Measurements from ENCODE around the gene ENTPD1. TPM values are rescaled to one million over a fixed set of nuclear protein-coding genes. Genes with fewer than 3 reads are reported as not detected.
"Not testable (repeated sequence)": the region's sequence is repeated elsewhere in the genome, so short reads cannot be mapped to it uniquely, and the experiment has no call there.

The ENTPD1 gene
- total and polyA plus RNA-seq, 4 donors: 18.2 to 110 (median 50.0) TPM

DNA sequence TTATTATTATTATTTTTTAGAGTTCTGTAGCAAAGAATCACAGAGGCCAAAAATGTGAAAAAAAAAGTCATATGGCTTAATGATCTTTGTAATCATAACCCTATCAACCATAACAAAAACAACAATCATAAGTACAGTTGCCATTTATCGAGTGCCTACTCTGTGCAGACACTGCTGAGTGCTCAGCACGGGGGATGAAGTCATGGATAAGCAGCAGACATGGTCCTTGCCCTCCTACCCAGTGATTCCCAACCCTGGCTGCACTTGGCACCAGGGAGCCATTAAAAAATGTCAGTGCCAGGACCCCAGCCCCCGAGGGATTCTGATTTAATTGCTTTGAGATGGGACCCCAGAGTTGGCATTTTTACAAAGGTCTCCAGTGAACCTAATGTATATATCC lies 38.2 kb downstream of the ENTPD1 start:
- ATAC-seq (ENCODE audit: low FRiP score) (no peak), DNase-seq (no peak)
- intact Hi-C loops (cut with DNase I): loop anchor here in 1 of 2 donors (5.0 kb wide), 1 partner anchor 37 kb away; the partner anchor contains the start of gene ENTPD1
- H3K27me3 ChIP-seq (ENCODE audit: control insufficient read depth in 1 of 2, insufficient read depth in 2 of 2, low read length in 1 of 2): no peaks in the 10 kb centered on the region
- H3K4me3 ChIP-seq (ENCODE audit: low read length in 2 of 2): no peak overlapping the region
- no peaks in the 10 kb centered on the region for H3K36me3 ChIP-seq (ENCODE audit: control insufficient read depth in 1 of 2, insufficient read depth in 2 of 2, low read length in 1 of 2)
- no peaks in the 10 kb centered on the region for H3K9me3 ChIP-seq (ENCODE audit: control insufficient read depth, low read length)
- peaks cover 10 to 16% of the 10 kb centered on the region in 2 donors for H3K4me1 ChIP-seq (ENCODE audit: control insufficient read depth in 1 of 2, insufficient read depth in 2 of 2, low read length in 2 of 2)
- WGBS, 2 donors: 71 to 82% methylated on average over 3 of the region's 3 CpGs
- no peak overlapping the region for H3K27ac ChIP-seq (ENCODE audit: low read depth in 1 of 2, low read length in 2 of 2)

DNA sequence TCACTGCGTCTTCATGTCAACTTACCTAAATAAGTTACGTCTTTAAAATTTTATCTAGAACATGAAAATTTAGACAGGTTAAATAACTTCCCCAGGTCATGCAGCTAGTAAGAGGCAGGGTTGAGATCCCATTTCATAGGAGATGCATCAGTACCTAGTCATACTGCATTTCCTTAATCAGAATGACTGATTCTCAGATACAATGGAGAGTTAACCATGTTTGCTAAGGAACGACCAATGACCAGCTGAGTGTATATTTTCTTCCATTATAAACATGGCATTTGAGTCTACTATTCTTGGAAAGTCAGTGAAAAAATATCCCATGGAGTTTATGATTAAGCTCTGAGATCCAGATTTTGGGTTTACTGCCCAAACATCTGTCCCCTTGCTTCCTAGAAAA lies 39.6 kb downstream of the ENTPD1 start:
- Histone ChIP-seq H3K4me3 (ENCODE audit: low read length in 2 of 2) (no peak overlapping the region), H3K27ac (ENCODE audit: low read depth in 1 of 2, low read length in 2 of 2) (no peak overlapping the region), H3K27me3 (ENCODE audit: control insufficient read depth in 1 of 2, insufficient read depth in 2 of 2, low read length in 1 of 2) (no peaks in the 10 kb centered on the region), H3K4me1 (ENCODE audit: control insufficient read depth in 1 of 2, insufficient read depth in 2 of 2, low read length in 2 of 2) (peaks cover 9 to 16% of the 10 kb centered on the region in 2 donors), H3K9me3 (ENCODE audit: control insufficient read depth, low read length) (no peaks in the 10 kb centered on the region), H3K36me3 (ENCODE audit: control insufficient read depth in 1 of 2, insufficient read depth in 2 of 2, low read length in 1 of 2) (no peaks in the 10 kb centered on the region)
- no peak for ATAC-seq (ENCODE audit: low FRiP score)
- intact Hi-C loops (cut with DNase I): no loop called here
- 66 to 69% methylated on average over 3 of the region's 3 CpGs for WGBS, 2 donors
- DNase-seq: no peak

DNA sequence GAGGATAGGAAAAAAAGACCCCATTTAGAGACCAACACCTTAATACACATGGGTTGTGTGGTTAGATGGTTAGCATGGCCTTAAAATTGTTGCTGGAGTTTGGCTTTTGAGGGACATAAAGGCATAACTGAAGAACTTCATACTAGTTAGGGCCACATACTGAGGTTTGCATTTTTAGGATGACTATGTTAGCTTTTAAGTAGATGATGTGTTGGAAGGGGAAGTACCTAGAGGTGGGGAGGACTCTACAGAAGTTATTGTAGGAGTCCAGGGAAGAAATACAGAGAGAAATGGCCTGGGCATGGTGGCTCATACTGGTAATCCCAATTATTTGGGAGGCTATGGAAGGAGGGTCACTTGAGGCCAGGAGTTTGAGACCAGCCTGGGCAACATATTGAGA lies 40.5 kb downstream of the ENTPD1 start:
- H3K36me3 ChIP-seq (ENCODE audit: control insufficient read depth in 1 of 2, insufficient read depth in 2 of 2, low read length in 1 of 2): no peaks in the 10 kb centered on the region
- DNase-seq (no peak), ATAC-seq (ENCODE audit: low FRiP score) (no peak)
- H3K27me3 ChIP-seq (ENCODE audit: control insufficient read depth in 1 of 2, insufficient read depth in 2 of 2, low read length in 1 of 2): no peaks in the 10 kb centered on the region
- intact Hi-C loops (cut with DNase I): no loop called here
- no peak overlapping the region for H3K27ac ChIP-seq (ENCODE audit: low read depth in 1 of 2, low read length in 2 of 2)
- peaks cover 9 to 16% of the 10 kb centered on the region in 2 donors for H3K4me1 ChIP-seq (ENCODE audit: control insufficient read depth in 1 of 2, insufficient read depth in 2 of 2, low read length in 2 of 2)
- H3K4me3 ChIP-seq (ENCODE audit: low read length in 2 of 2): no peak overlapping the region
- no peaks in the 10 kb centered on the region for H3K9me3 ChIP-seq (ENCODE audit: control insufficient read depth, low read length)

DNA sequence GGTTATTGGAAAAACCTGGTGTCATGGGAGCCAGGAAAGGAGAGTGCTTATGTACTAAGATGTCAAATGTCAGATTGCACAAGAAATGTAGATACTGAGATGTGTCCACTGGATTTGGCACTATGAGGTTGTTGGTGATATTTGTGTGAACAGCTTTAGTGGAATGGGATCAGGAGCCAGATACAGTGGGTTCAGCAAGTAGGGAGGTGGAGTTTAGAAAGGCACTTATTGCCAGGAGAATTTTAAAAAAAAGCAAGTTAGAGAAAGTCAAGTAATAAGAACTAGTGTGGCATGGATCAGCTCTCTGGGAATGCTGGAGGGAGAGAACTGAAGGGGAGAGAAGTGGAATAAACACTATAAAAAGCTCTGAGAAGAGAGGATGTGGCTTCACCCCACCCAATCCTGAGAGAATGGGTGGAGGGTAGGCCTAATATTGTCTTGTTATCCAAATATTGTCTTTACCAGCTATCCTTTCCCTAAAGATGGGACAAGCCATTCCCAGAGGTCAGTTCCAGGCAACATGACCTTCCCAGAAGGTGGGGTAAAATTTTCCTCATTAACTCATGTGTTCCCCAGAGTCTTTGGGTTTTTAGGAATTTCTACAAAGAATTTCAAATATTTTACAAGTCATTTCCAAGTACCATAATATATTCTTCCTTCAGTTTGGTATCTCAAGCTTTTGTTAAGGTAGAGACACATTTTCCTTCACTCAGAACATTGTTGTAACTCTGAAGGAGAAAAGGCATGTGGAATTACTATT lies 42.3 kb downstream of the ENTPD1 start:
- Histone ChIP-seq H3K9me3 (ENCODE audit: control insufficient read depth, low read length) (no peaks in the 10 kb centered on the region), H3K27me3 (ENCODE audit: control insufficient read depth in 1 of 2, insufficient read depth in 2 of 2, low read length in 1 of 2) (no peaks in the 10 kb centered on the region), H3K4me3 (ENCODE audit: low read length in 2 of 2) (no peak overlapping the region), H3K4me1 (ENCODE audit: control insufficient read depth in 1 of 2, insufficient read depth in 2 of 2, low read length in 2 of 2) (peaks cover 6 to 8% of the 10 kb centered on the region in 2 donors), H3K36me3 (ENCODE audit: control insufficient read depth in 1 of 2, insufficient read depth in 2 of 2, low read length in 1 of 2) (no peaks in the 10 kb centered on the region), H3K27ac (ENCODE audit: low read depth in 1 of 2, low read length in 2 of 2) (peak overlapping the region in 1 of 2 donors; percentile 28)
- intact Hi-C loops (cut with DNase I): no loop called here
- ATAC-seq (ENCODE audit: low FRiP score): no peak
- DNase-seq: no peak

DNA sequence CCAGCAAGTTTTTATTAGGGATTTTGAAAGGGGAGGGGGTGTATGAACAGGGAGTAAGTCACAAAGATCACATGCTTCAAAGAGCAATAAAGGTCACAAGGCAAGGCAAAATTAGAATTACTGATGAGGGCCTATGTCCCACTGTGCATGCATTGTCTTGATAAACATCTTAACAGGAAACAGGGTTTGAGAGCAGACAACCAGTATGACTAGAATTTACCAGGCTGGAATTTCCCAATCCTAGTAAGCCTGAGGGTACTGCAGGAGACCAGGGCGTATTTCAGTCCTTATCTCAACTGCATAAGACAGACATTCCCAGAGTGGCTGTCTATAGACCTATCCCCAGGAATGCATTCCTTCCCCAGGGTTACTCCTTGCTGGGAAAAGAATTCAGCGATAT lies 44.3 kb downstream of the ENTPD1 start:
- not testable (repeated sequence) for ATAC-seq (ENCODE audit: low FRiP score); DNase-seq

DNA sequence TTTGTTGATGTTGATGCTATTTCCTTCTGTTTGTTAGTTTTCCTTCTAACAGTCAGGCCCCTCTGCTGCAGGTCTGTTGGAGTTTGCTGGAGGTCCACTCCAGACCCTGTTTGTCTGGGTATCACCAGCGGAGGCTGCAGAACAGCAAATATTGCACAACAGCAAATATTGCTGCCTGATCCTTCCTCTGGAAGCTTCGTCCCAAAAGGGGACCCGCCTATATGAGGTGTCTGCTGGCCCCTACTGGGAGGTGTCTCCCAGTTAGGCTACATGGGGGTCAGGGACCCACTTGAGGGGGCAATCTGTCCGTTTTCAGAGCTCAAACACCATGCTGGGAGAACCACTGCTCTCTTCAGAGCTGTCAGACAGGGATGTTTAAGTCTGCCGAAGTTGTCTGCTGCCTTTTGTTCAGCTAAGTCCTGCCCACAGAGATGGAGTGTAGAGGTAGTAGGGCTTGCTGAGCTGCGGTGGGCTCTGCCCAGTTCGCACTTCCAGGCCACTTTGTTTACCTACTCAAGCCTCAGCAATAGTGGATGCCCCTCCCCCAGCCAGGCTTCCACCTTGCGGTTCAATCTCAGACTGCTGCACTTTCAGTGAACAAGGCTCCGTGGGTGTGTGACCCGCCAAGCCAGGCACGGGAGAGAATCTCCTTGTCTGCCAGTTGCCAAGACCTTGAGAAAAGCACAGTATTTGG lies 50.9 kb downstream of the ENTPD1 start:
- intact Hi-C loops (cut with DNase I); H3K27ac ChIP-seq (ENCODE audit: low read depth in 1 of 2, low read length in 2 of 2): not testable (repeated sequence)
- 88 to 89% methylated on average over 11 of the region's 11 CpGs for WGBS, 2 donors

More for the DNA sequence above, 44.3 kb downstream of the ENTPD1 start:
- H3K27ac ChIP-seq (ENCODE audit: low read depth in 1 of 2, low read length in 2 of 2); H3K4me1 ChIP-seq (ENCODE audit: control insufficient read depth in 1 of 2, insufficient read depth in 2 of 2, low read length in 2 of 2); H3K4me3 ChIP-seq (ENCODE audit: low read length in 2 of 2); H3K9me3 ChIP-seq (ENCODE audit: control insufficient read depth, low read length); H3K36me3 ChIP-seq (ENCODE audit: control insufficient read depth in 1 of 2, insufficient read depth in 2 of 2, low read length in 1 of 2); intact Hi-C loops (cut with DNase I); H3K27me3 ChIP-seq (ENCODE audit: control insufficient read depth in 1 of 2, insufficient read depth in 2 of 2, low read length in 1 of 2): not testable (repeated sequence)
- WGBS, 2 donors: 58 to 67% methylated on average over 2 of the region's 2 CpGs

DNA sequence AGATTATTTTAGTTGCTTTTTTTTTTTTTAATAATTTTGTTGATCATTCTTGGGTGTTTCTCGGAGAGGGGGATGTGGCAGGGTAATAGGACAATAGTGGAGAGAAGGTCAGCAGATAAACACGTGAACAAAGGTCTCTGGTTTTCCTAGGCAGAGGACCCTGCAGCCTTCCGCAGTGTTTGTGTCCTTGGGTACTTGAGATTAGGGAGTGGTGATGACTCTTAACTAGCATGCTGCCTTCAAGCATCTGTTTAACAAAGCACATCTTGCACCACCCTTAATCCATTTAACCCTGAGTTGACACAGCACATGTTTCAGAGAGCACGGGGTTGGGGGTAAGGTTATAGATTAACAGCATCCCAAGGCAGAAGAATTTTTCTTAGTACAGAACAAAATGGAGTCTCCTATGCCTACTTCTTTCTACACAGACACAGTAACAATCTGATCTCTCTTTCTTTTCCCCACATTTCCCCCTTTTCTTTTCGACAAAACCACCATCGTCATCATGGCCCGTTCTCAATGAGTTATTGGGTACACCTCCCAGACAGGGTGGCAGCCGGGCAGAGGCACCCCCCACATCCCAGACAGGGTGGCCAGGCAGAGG lies 52.8 kb downstream of the ENTPD1 start:
- H3K27ac ChIP-seq (ENCODE audit: low read depth in 1 of 2, low read length in 2 of 2); intact Hi-C loops (cut with DNase I); H3K4me1 ChIP-seq (ENCODE audit: control insufficient read depth in 1 of 2, insufficient read depth in 2 of 2, low read length in 2 of 2); H3K36me3 ChIP-seq (ENCODE audit: control insufficient read depth in 1 of 2, insufficient read depth in 2 of 2, low read length in 1 of 2); H3K27me3 ChIP-seq (ENCODE audit: control insufficient read depth in 1 of 2, insufficient read depth in 2 of 2, low read length in 1 of 2); DNase-seq; H3K4me3 ChIP-seq (ENCODE audit: low read length in 2 of 2); ATAC-seq (ENCODE audit: low FRiP score); H3K9me3 ChIP-seq (ENCODE audit: control insufficient read depth, low read length): not testable (repeated sequence)
- WGBS, 2 donors: 94 to 95% methylated on average over 7 of the region's 8 CpGs

More for the DNA sequence above, 50.9 kb downstream of the ENTPD1 start:
- not testable (repeated sequence) for H3K4me3 ChIP-seq (ENCODE audit: low read length in 2 of 2); H3K9me3 ChIP-seq (ENCODE audit: control insufficient read depth, low read length); DNase-seq; H3K27me3 ChIP-seq (ENCODE audit: control insufficient read depth in 1 of 2, insufficient read depth in 2 of 2, low read length in 1 of 2); H3K4me1 ChIP-seq (ENCODE audit: control insufficient read depth in 1 of 2, insufficient read depth in 2 of 2, low read length in 2 of 2); ATAC-seq (ENCODE audit: low FRiP score); H3K36me3 ChIP-seq (ENCODE audit: control insufficient read depth in 1 of 2, insufficient read depth in 2 of 2, low read length in 1 of 2)

DNA sequence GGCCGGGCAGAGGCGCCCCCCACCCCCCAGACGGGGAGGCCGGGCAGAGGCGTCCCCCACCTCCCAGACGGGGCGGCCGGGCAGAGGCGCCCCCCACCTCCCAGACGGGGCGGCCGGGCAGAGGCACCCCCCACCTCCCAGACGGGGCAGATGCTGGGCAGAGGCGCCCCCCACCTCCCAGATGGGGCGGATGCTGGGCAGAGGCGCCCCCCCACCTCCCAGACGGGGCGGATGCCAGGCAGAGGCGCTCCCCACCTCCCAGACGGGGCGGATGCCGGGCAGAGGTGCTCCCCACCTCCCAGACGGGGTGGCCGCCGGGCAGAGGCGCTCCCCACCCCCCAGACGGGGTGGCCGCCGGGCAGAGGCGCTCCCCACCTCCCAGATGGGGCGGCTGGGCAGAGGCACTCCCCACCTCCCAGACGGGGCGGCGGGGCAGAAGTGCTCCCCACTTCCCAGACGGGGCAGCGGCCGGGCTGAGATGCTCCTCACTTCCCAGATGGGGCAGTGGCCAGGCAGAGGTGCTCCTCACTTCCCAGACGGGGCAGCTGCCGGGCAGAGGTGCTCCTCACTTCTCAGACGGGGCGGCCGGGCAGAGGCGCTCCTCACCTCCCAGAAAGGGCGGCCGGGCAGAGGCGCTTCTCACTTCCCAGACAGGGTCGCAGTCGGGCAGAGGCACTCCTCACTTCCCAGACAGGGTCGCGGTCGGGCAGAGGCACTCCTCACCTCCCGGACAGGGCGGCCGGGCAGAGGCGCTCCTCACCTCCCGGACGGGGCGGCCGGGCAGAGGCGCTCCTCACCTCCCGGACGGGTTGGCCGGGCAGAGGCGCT lies 53.6 kb downstream of the ENTPD1 start:
- no peak for DNase-seq
- H3K27me3 ChIP-seq (ENCODE audit: control insufficient read depth in 1 of 2, insufficient read depth in 2 of 2, low read length in 1 of 2): no peaks in the 10 kb centered on the region
- WGBS, 2 donors: 96 to 97% methylated on average over 51 to 64 of the region's 64 CpGs

More for the DNA sequence above, 53.6 kb downstream of the ENTPD1 start:
- Histone ChIP-seq H3K27ac (ENCODE audit: low read depth in 1 of 2, low read length in 2 of 2) (no peak overlapping the region), H3K9me3 (ENCODE audit: control insufficient read depth, low read length) (no peaks in the 10 kb centered on the region), H3K4me3 (ENCODE audit: low read length in 2 of 2) (no peak overlapping the region), H3K36me3 (ENCODE audit: control insufficient read depth in 1 of 2, insufficient read depth in 2 of 2, low read length in 1 of 2) (no peaks in the 10 kb centered on the region), H3K4me1 (ENCODE audit: control insufficient read depth in 1 of 2, insufficient read depth in 2 of 2, low read length in 2 of 2) (no peaks in the 10 kb centered on the region)
- no peak for ATAC-seq (ENCODE audit: low FRiP score)
- intact Hi-C loops (cut with DNase I): no loop called here

Measured in aorta (tissue), 5 donors.